Erythroblast (primary cell): ENCODE measurements around the gene TBC1D1.

Source experiments
- GATA1 ChIP-seq: IDR thresholded peaks from 2 replicates; pipeline ENCODE4 v1.6.1; 2011; ENCODE audit warnings: low read depth, mild to moderate bottlenecking, control low read depth, low read length, moderate library complexity
- POLR2A ChIP-seq: IDR thresholded peaks from 2 replicates; pipeline ENCODE4 v1.6.1; 2011; ENCODE audit warnings: mild to moderate bottlenecking, low read length

DNA sequence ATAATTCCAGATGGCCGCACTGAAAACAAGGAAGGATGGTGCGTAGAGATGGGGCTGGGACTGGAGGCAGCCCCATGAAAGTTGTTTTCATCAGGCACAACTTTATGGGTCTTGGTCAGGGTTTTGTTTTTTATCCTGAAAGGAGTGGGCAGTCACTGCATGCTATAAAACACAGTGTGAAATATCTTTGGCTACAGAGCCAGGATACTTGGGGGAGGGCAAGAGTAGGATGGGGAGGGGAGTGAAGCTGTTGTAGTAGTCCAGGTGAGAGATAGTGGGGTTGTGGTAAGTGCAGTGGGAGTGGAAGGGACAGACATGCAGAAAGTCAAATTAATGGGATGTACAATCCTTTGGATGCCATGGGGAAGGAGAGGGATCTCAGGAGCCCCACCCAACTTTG lies 125.8 kb downstream of the TBC1D1 start:
- TF ChIP-seq POLR2A: no peak
- TF ChIP-seq GATA1: no peak
